Mesendoderm (in vitro differentiated cells): ENCODE data around the gene TAS2R9. TPM values are rescaled to one million over a fixed set of nuclear protein-coding genes. Genes with fewer than 3 reads are reported as not detected.

Experiments used
- DNase-seq: peaks from one replicate; pipeline ENCODE4 v3.0.0; 2013
- H2AK5ac ChIP-seq: 2 replicates; pipeline ENCODE4 v1.6.1; 2013; ENCODE audit warnings: low read length, inconsistent platforms
- H2BK120ac ChIP-seq: 2 replicates; pipeline ENCODE4 v1.6.1; 2013; ENCODE audit warnings: low read depth, mild to moderate bottlenecking, low read length, moderate library complexity, mixed read lengths
- H2BK15ac ChIP-seq: replicated peaks from 2 replicates; pipeline ENCODE4 v1.6.1; 2013; ENCODE audit warnings: low read depth, mild to moderate bottlenecking, moderate library complexity
- H2BK5ac ChIP-seq: 2 replicates; pipeline ENCODE4 v1.6.1; 2013; ENCODE audit warnings: low read length, inconsistent platforms
- H3K18ac ChIP-seq: 2 replicates; pipeline ENCODE4 v1.6.1; 2013; ENCODE audit warnings: mild to moderate bottlenecking, low read length, mixed read lengths
- H3K23ac ChIP-seq: one replicate; pipeline ENCODE4 v1.6.1; 2013; ENCODE audit warnings: low read length
- H3K27ac ChIP-seq: 2 replicates; pipeline ENCODE4 v1.5.1; 2013; ENCODE audit warnings: low read depth, mild to moderate bottlenecking, inconsistent platforms, low read length, moderate library complexity
- H3K27me3 ChIP-seq: 2 replicates; pipeline ENCODE4 v1.6.1; 2013; ENCODE audit warnings: low read length, control low read depth, mild to moderate bottlenecking, inconsistent platforms; ENCODE audit not compliant: insufficient read depth, poor library complexity
- H3K36me3 ChIP-seq: 2 replicates; pipeline ENCODE4 v1.6.1; 2013; ENCODE audit warnings: low read length, inconsistent platforms; ENCODE audit not compliant: control insufficient read depth, insufficient read depth
- H3K4ac ChIP-seq: one replicate; pipeline ENCODE4 v1.6.1; 2013; ENCODE audit warnings: low read depth, mild to moderate bottlenecking, low read length, moderate library complexity
- H3K4me1 ChIP-seq: 2 replicates; pipeline ENCODE4 v1.6.1; 2013; ENCODE audit warnings: low read depth, low read length, inconsistent platforms; ENCODE audit not compliant: control insufficient read depth
- H3K4me2 ChIP-seq: 2 replicates; pipeline ENCODE4 v1.6.1; 2013; ENCODE audit warnings: low read length
- H3K4me3 ChIP-seq: 2 replicates; pipeline ENCODE4 v1.5.1; 2013; ENCODE audit warnings: mild to moderate bottlenecking, low read length
- H3K56ac ChIP-seq: one replicate; pipeline ENCODE4 v1.6.1; 2013; ENCODE audit warnings: low read length
- H3K79me1 ChIP-seq: 2 replicates; pipeline ENCODE4 v1.6.1; 2013; ENCODE audit warnings: low read length, inconsistent platforms
- H3K79me2 ChIP-seq: 2 replicates; pipeline ENCODE4 v1.6.1; 2013; ENCODE audit warnings: mild to moderate bottlenecking, low read length; ENCODE audit not compliant: control insufficient read depth, insufficient read depth
- H3K9ac ChIP-seq: 2 replicates; pipeline ENCODE4 v1.6.1; 2013; ENCODE audit warnings: low read length, inconsistent platforms
- H4K5ac ChIP-seq: one replicate; pipeline ENCODE4 v1.6.1; 2013; ENCODE audit warnings: low read length
- H4K8ac ChIP-seq: one replicate; pipeline ENCODE4 v1.6.1; 2013; ENCODE audit warnings: low read depth, mild to moderate bottlenecking, control low read depth, low read length, moderate library complexity
- WGBS: extraction: QIAGEN DNeasy Blood & Tissue Kit; methylation state at CpG from one replicate; pipeline ENCODE4 v1.1.7; 2013; ENCODE audit warnings: low lambda C conversion rate, missing lambda C conversion rate; ENCODE audit not compliant: insufficient coverage; ENCODE audit errors: extremely low coverage; 5-methylcytosine and 5-hydroxymethylcytosine counted together
- small RNA-seq: library from polyadenylated mRNA; stranded (forward); fragments of <200 nt; extraction: miRNeasy Mini kit (QIAGEN cat#:217004); gene quantifications from one replicate; pipeline ENCODE3, GENCODE V24; 2013; ENCODE audit not compliant: insufficient read depth

Gene TAS2R9

DNA sequence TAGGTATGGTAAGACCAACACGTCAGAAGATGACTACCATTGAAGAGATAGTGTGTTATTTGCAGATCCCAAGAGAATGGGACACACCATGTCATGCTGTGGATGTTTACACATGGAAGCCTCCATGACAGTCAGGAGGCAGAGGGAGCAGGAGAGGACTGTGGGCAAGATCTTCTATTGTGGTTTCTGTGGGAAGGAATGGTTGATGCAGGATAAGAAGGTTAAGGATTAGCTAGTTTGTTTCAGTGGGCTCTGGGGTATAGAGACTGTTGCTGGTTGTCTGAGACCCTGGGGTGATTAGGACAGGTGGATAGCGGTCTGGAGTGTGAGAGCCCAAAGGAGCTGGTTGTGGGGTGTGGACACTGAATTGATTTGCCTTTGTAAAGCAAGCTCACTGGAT lies 30.9 kb downstream of the TAS2R9 start:
- Histone ChIP-seq H3K27me3 (no peaks in the 10 kb centered on the region), H3K4ac (no peak overlapping the region), H4K5ac (no peak overlapping the region), H3K27ac (no peak overlapping the region), H4K8ac (no peak overlapping the region), H3K36me3 (no peaks in the 10 kb centered on the region), H2BK120ac (no peak overlapping the region), H3K79me1 (no peaks in the 10 kb centered on the region), H3K56ac (no peak overlapping the region), H3K18ac (no peak overlapping the region), H2BK15ac (no peak overlapping the region), H3K4me3 (no peak overlapping the region), H3K9ac (no peak overlapping the region), H2AK5ac (no peak overlapping the region), H2BK5ac (no peak overlapping the region), H3K4me1 (no peaks in the 10 kb centered on the region), H3K79me2 (no peaks in the 10 kb centered on the region), H3K23ac (no peak overlapping the region), H3K4me2 (no peak overlapping the region)
- no peak for DNase-seq
- WGBS: no CpG with 5 or more reads among the region's 2 CpGs

DNA sequence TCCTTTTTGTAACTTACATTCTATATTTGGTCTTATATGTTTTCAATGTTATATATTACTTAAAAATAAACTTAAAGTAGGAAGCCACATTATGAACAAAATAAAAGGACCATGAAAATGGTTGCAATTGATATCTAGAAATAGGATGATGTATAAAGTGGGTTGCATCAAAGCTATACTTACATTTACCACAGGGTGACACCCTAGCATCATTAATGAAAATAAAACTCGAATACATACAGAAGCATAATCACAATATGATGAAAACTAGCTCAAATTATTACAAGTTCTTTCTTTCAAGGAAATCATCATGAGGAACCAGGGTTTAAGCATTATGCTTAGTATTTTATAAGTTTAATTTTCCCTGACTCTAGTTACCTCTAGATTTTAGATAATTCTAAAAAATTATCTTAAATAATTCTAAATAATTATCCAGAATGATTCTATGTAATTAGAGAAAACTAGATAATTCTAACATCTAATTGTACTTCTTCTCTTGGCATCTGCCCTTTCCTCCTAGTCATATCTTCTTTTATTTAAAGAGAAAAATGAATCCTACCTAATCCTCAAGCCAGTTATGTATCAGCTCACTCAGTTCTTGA lies 38.7 kb downstream of the TAS2R9 start:
- H3K56ac ChIP-seq: no peak overlapping the region
- H2AK5ac ChIP-seq: no peak overlapping the region
- H4K8ac ChIP-seq: no peak overlapping the region
- no CpG with 5 or more reads among the region's 1 CpG for WGBS
- no peaks in the 10 kb centered on the region for H3K4me1 ChIP-seq
- H3K27ac ChIP-seq: no peak overlapping the region
- no peak overlapping the region for H2BK120ac ChIP-seq
- H3K27me3 ChIP-seq: no peaks in the 10 kb centered on the region
- no peak overlapping the region for H3K4me2 ChIP-seq
- no peaks in the 10 kb centered on the region for H3K79me2 ChIP-seq
- H3K36me3 ChIP-seq: no peaks in the 10 kb centered on the region
- no peak overlapping the region for H4K5ac ChIP-seq
- H3K79me1 ChIP-seq: no peaks in the 10 kb centered on the region
- H3K4me3 ChIP-seq: no peak overlapping the region
- no peak overlapping the region for H2BK15ac ChIP-seq
- peak; percentile 21 for DNase-seq
- H3K4ac ChIP-seq: no peak overlapping the region
- H2BK5ac ChIP-seq: no peak overlapping the region
- no peak overlapping the region for H3K23ac ChIP-seq
- H3K18ac ChIP-seq: no peak overlapping the region
- H3K9ac ChIP-seq: no peak overlapping the region

DNA sequence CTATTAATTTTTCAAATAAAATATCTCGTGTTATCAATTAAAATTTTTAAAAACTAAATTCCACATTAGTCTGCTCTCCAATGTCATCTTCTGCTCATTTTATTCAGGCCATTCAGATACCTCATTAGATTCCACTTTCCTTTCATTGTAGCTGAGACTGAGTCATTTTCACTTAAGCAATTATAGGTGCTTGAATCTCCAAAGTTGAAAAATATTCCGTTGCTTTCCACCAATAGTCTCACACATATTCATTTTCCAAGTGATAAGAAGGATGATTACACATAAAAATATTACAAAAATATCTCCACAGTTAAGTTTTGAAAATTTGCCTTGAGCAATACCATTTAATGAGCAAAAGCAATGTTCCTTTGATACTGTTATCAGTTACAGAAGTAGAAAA lies 50.3 kb downstream of the TAS2R9 start:
- Histone ChIP-seq H2BK120ac (no peak overlapping the region), H4K8ac (no peak overlapping the region), H4K5ac (no peak overlapping the region), H2AK5ac (no peak overlapping the region), H2BK5ac (no peak overlapping the region), H3K9ac (no peak overlapping the region), H3K4me1 (no peaks in the 10 kb centered on the region), H3K79me1 (no peaks in the 10 kb centered on the region), H2BK15ac (no peak overlapping the region), H3K18ac (no peak overlapping the region), H3K4ac (no peak overlapping the region), H3K4me2 (no peak overlapping the region), H3K4me3 (no peak overlapping the region), H3K27me3 (no peaks in the 10 kb centered on the region), H3K27ac (no peak overlapping the region), H3K23ac (no peak overlapping the region), H3K56ac (no peak overlapping the region), H3K36me3 (no peaks in the 10 kb centered on the region), H3K79me2 (no peaks in the 10 kb centered on the region)
- 100% methylated on average over 1 of the region's 2 CpGs for WGBS
- no peak for DNase-seq

Small RNA genes within 50 kb of the gene (small RNA-seq; reads per million reads assigned to genes)
- gene PRR4: not detected
